Endothelial cell of umbilical vein (primary cell): ENCODE data around the gene CAPN14. TPM values are rescaled to one million over a fixed set of nuclear protein-coding genes. Genes with fewer than 3 reads are reported as not detected.

ENCODE experiments used
- BruUV-seq: library from RNA; stranded (reverse); fragments of 400-500 nt; replicated peaks from 2 replicates; lab custom pipeline; 2021; lab: Mats Ljungman, UMichigan
- CTCF ChIA-PET: fragments of 300-600, 350-600 bp; sonication (Branson Sonifier 250); formaldehyde crosslinking; loops from one replicate; lab custom pipeline; 2021; ENCODE audit warnings: antibody characterized with exemption, inconsistent platforms; lab: Charles Lee
- POLR2A ChIA-PET: fragments of 300-600, 350-600 bp; sonication (Branson Sonifier 250); formaldehyde crosslinking; loops from one replicate; lab custom pipeline; 2021; ENCODE audit warnings: antibody characterized with exemption, inconsistent platforms; lab: Charles Lee
- DNase-seq: peaks from one replicate; pipeline ENCODE4 v3.0.0-alpha.2; 2011; ENCODE audit warnings: low read depth, low spot score
- FAIRE-seq: peaks from 2 replicates; lab custom pipeline; 2011; peaks lifted over from hg19 to GRCh38; lab: Jason Lieb, UNC
- H2AFZ ChIP-seq: 2 replicates; pipeline ENCODE4 v1.6.0; 2012; ENCODE audit warnings: low read depth, low read length, control low read depth, inconsistent platforms
- H3K27ac ChIP-seq: 2 replicates; pipeline ENCODE4 v1.5.1; 2011; ENCODE audit warnings: low read depth, mild to moderate bottlenecking, control low read depth, low read length, moderate library complexity; ENCODE audit not compliant: insufficient read depth
- H3K27me3 ChIP-seq, 2 experiments: 2 replicates each; pipeline versions ENCODE4 v1.6.0 to v1.6.1; 2011; ENCODE audit warnings: low read length in 2 of 2, mixed read lengths in 1 of 2; ENCODE audit not compliant: control insufficient read depth in 2 of 2, insufficient read depth in 2 of 2
- H3K36me3 ChIP-seq, 2 experiments: 2 replicates in 1 of 2; 3 replicates in 1 of 2; pipeline ENCODE4 v1.5.1; 2011; ENCODE audit warnings: low read length in 2 of 2, mild to moderate bottlenecking in 1 of 2, moderate library complexity in 1 of 2; ENCODE audit not compliant: control insufficient read depth in 2 of 2, insufficient read depth in 2 of 2; ENCODE audit errors: extremely low read depth in 1 of 2
- H3K4me1 ChIP-seq: 3 replicates; pipeline ENCODE4 v1.5.1; 2011; ENCODE audit warnings: mild to moderate bottlenecking, low read length; ENCODE audit not compliant: control insufficient read depth, insufficient read depth; ENCODE audit errors: extremely low read depth
- H3K4me2 ChIP-seq: 2 replicates; pipeline ENCODE4 v1.6.1; 2011; ENCODE audit warnings: low read length, control low read depth, mixed read lengths; ENCODE audit not compliant: insufficient read depth
- H3K4me3 ChIP-seq, 3 experiments: fragments of 200-600 bp in 1 of 3; sonication (generic), shearing (Covaris generic) in 1 of 3; replicated peaks in 1 of 3; 2 replicates each; pipeline ENCODE4 v1.5.1; 2011 to 2016; ENCODE audit warnings: control low read depth in 3 of 3, low read length in 3 of 3, mild to moderate bottlenecking in 2 of 3, inconsistent platforms in 1 of 3, low read depth in 1 of 3, moderate library complexity in 1 of 3; ENCODE audit not compliant: insufficient read depth in 1 of 3
- H3K79me2 ChIP-seq: 2 replicates; pipeline ENCODE4 v1.6.0; 2012; ENCODE audit warnings: low read length, inconsistent platforms; ENCODE audit not compliant: control insufficient read depth, insufficient read depth
- H3K9ac ChIP-seq: replicated peaks from 2 replicates; pipeline ENCODE3; 2011; ENCODE audit warnings: low read length, control low read depth; ENCODE audit not compliant: insufficient read depth; ENCODE audit errors: extremely low read depth
- H3K9me1 ChIP-seq: replicated peaks from 3 replicates; pipeline ENCODE4 v1.6.0; 2011; ENCODE audit warnings: mild to moderate bottlenecking, low read length; ENCODE audit not compliant: control insufficient read depth, insufficient read depth; ENCODE audit errors: extremely low read depth
- H3K9me3 ChIP-seq: replicated peaks from 2 replicates; pipeline ENCODE4 v1.5.1; 2012; ENCODE audit warnings: low read length, inconsistent platforms; ENCODE audit not compliant: control insufficient read depth, insufficient read depth
- H4K20me1 ChIP-seq: replicated peaks from 2 replicates; pipeline ENCODE3; 2011; ENCODE audit warnings: mild to moderate bottlenecking, low read length; ENCODE audit not compliant: control insufficient read depth, insufficient read depth; ENCODE audit errors: extremely low read depth
- CTCF ChIP-seq, 2 donors: IDR thresholded peaks; 1 replicate in 1 of 2; 2 replicates in 1 of 2; pipeline ENCODE4 v1.5.1; 2011; ENCODE audit warnings: low read length in 2 of 2, mild to moderate bottlenecking in 2 of 2, moderate library complexity in 2 of 2, control low read depth in 1 of 2, inconsistent platforms in 1 of 2, low read depth in 1 of 2; ENCODE audit not compliant: insufficient read depth in 1 of 2; ENCODE audit errors: extremely low read depth in 1 of 2
- EZH2 ChIP-seq: IDR thresholded peaks from 2 replicates; pipeline ENCODE4 v1.6.1; 2012; ENCODE audit warnings: borderline replicate concordance, low read depth, mild to moderate bottlenecking, moderate library complexity, low read length, inconsistent platforms; ENCODE audit not compliant: severe bottlenecking
- FOS ChIP-seq: IDR thresholded peaks from 2 replicates; pipeline ENCODE4 v1.6.1; 2011; ENCODE audit warnings: mild to moderate bottlenecking, low read length, moderate library complexity, borderline replicate concordance; ENCODE audit not compliant: insufficient read depth
- GATA2 ChIP-seq: IDR thresholded peaks from 2 replicates; pipeline ENCODE4 v1.7.0; 2011; ENCODE audit warnings: low read depth, mild to moderate bottlenecking, moderate library complexity, mixed read lengths, low read length; ENCODE audit not compliant: insufficient read length, insufficient read depth
- JUN ChIP-seq: IDR thresholded peaks from 2 replicates; pipeline ENCODE4 v1.6.1; 2011; ENCODE audit warnings: borderline replicate concordance, low read depth; ENCODE audit not compliant: insufficient read length, insufficient read depth
- MAX ChIP-seq: IDR thresholded peaks from 2 replicates; pipeline ENCODE4 v1.6.1; 2011; ENCODE audit not compliant: insufficient read depth, insufficient read length
- MYC ChIP-seq: IDR thresholded peaks from one replicate; pipeline ENCODE4 v1.6.1; 2011; ENCODE audit warnings: mild to moderate bottlenecking, low read depth, low read length
- POLR2A ChIP-seq: IDR thresholded peaks from 2 replicates; pipeline ENCODE4 v1.6.1; 2012; ENCODE audit warnings: low read depth, mild to moderate bottlenecking, control low read depth, low read length
- POLR2AphosphoS5 ChIP-seq: IDR thresholded peaks from 2 replicates; pipeline ENCODE4 v1.6.1; 2012; ENCODE audit warnings: low read depth, mild to moderate bottlenecking, control low read depth, low read length, moderate library complexity; ENCODE audit not compliant: insufficient read depth
- dilution Hi-C: fragments of 300-500 bp; cut with MboI; formaldehyde crosslinking; loops from one replicate; pipeline ENCODE4 v1.15.0; 2019; ENCODE audit warnings: low sequenced_read_pairs; ENCODE audit not compliant: extremely low pct_ligation_motif_present
- intact Hi-C: fragments of 100-400 bp; cut with micrococcal nuclease; formaldehyde crosslinking; loops from one replicate; pipeline ENCODE4 v1.10.0; 2022
- polyA plus RNA-seq, 4 experiments: library from polyadenylated mRNA; depleted of rRNA in 3 of 4; stranded (reverse) in 3 of 4; unstranded in 1 of 4; fragments of >200 nt; gene quantifications; 2 replicates each; pipeline versions ENCODE4 v1.2.1 to v1.2.3, GENCODE V29; 2011 to 2012; ENCODE audit warnings: missing spikeins in 1 of 4
- total RNA-seq: library from RNA; stranded (reverse); gene quantifications from 2 replicates; pipeline ENCODE4 v1.2.3, GENCODE V29; 2021

Gene CAPN14
- total and polyA plus RNA-seq, 2 donors (not counting 3 experiments of a cell fraction or from before 2014, with no cell fraction given) = 0.01 to 0.15 TPM

GRCh38 chr2:31244101-31244500 is 26.8 kb upstream of the CAPN14 start:
- Histone ChIP-seq H3K79me2 (no peaks in the 10 kb centered on the region), H3K9me1 (no peaks in the 10 kb centered on the region), H2AFZ (no peak overlapping the region), H3K36me3 (no peaks in the 10 kb centered on the region), H3K9me3 (no peaks in the 10 kb centered on the region), H4K20me1 (no peaks in the 10 kb centered on the region), H3K27me3 (no peaks in the 10 kb centered on the region), H3K4me3 (no peak overlapping the region), H3K9ac (no peak overlapping the region), H3K4me1 (no peaks in the 10 kb centered on the region), H3K27ac (no peak overlapping the region), H3K4me2 (no peak overlapping the region)
- BruUV-seq = no TSS peak
- dilution Hi-C loops = no loop called here
- TF ChIP-seq FOS = no peak
- no peak for TF ChIP-seq POLR2AphosphoS5
- TF ChIP-seq POLR2A = no peak
- TF ChIP-seq JUN = no peak
- TF ChIP-seq MAX = no peak
- TF ChIP-seq MYC = no peak
- DNase-seq (no peak), FAIRE-seq (no peak)
- intact Hi-C loops = no loop called here
- POLR2A ChIA-PET = no interaction called here
- CTCF ChIA-PET = no interaction called here

GRCh38 chr2:31243053-31243452 is 25.7 kb upstream of the CAPN14 start:
- FAIRE-seq (no peak), DNase-seq (no peak)
- H3K9me3 ChIP-seq = no peaks in the 10 kb centered on the region
- no peaks in the 10 kb centered on the region for H3K79me2 ChIP-seq
- dilution Hi-C loops = no loop called here
- H3K4me1 ChIP-seq = no peaks in the 10 kb centered on the region
- no peak overlapping the region for H2AFZ ChIP-seq
- no TSS peak for BruUV-seq
- H3K36me3 ChIP-seq = no peaks in the 10 kb centered on the region
- no peaks in the 10 kb centered on the region for H3K27me3 ChIP-seq
- H4K20me1 ChIP-seq = no peaks in the 10 kb centered on the region
- intact Hi-C loops = no loop called here
- H3K9ac ChIP-seq = no peak overlapping the region
- H3K27ac ChIP-seq = no peak overlapping the region
- H3K4me3 ChIP-seq = no peak overlapping the region
- no peak overlapping the region for H3K4me2 ChIP-seq
- no peaks in the 10 kb centered on the region for H3K9me1 ChIP-seq
- ChIA-PET POLR2A (no interaction called here), CTCF (interaction anchor here (0.9 kb wide), 1 partner anchor 8 kb away, joined by 3 read pairs; no protein-coding TSS in a partner anchor)
- TF ChIP-seq JUN (no peak), MYC (no peak), POLR2AphosphoS5 (no peak), POLR2A (no peak), MAX (no peak), EZH2 (no peak), GATA2 (no peak), CTCF (IDR thresholded peaks at IDR 0.05; ENCODE audit: extremely low read depth in 1 of 2, insufficient read depth in 1 of 2, low read depth in 1 of 2, low read length in 2 of 2) (no peak), FOS (no peak)
